Measurements from ENCODE around the gene CRYGN.

CRYGN gene

DNA sequence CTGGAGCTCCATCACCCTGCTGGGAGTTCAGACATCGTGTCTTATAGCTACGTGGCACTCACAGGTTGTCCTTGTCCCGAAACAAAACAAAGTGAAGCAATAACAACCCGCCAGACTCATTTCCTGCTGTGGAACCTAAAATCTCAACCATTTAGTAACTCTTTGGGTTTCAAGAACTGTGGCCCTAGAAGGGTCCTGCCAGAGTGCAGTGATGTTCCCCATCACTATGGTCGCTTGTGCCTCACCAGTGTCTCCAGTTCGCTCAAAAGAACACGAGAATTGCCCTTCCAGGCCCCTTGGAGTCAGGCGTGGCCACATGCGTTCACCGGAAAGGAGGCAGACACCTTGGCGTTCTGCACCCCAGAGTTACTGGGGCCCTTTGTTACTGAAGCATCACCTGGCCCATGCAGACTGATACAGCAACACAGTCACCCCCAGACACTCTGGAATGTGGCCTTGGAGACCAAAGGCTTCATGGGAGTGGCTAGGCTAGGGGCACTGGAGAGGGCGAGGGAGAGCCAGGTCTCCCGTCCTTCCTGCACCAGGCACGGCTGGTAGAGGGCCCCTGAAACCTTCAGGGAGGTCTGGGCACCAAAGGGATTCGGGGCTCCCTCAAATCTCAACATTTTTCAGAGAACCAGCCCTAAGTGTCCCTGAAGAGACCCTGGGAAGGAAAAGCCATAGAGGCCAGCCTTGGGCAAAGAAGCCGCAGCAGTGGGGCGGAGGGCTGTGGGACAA is 908 bp downstream of the CRYGN start:
- DNase-seq (ENCODE audit: low read depth), result no peak

DNA sequence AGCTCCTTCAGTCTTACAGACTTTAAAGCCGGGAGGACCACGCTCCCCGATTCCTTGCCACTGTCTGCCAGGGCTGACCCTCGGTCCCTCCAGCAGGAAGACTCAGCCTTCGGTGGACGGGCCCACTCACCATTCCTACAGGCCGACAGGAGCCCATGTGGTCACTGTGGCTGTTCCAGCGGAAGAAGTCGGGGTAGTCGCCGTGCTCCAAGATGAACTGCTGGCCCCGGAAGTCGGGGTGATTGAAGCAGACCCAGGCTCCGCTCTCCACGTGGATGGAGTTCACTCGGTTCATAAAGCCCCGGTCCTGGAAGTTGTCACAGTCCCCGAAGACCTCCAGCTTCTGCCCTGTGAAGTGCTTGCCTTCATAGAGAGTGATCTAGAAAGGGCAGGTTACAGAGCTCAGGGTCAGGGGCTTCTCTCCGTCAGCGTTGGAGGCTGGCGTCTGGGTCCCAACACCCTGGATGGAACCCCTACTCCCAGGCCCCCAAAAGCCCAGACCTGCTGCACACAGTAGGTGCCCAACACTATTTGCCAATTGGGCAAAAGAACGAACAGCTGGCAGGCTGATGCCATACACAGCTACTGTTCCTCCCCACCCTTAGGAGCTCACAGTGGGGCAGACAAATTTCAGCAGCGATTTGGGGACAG is 1.9 kb downstream of the CRYGN start:
- DNase-seq (ENCODE audit: low read depth), result no peak

DNA sequence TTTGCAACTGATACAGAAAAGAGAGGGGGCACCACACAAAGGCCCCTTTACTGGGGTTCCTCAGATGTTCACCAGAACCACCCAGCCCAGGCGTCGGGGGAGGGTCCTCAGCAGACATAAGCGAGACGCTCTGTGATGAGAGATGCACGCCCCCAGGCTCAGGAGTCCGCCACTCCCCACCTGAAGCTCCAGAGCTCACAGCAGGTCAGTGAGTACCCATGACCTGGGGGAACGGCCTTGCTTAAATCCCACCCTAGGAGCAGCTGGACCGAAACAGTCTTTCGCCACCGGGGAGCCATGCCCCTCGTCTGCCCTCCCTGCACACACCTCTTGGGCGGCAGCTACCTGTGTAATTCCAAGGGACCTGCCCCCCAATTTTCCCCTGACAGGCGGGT is 2.8 kb downstream of the CRYGN start:
- DNase-seq (ENCODE audit: low read depth), result no peak

DNA sequence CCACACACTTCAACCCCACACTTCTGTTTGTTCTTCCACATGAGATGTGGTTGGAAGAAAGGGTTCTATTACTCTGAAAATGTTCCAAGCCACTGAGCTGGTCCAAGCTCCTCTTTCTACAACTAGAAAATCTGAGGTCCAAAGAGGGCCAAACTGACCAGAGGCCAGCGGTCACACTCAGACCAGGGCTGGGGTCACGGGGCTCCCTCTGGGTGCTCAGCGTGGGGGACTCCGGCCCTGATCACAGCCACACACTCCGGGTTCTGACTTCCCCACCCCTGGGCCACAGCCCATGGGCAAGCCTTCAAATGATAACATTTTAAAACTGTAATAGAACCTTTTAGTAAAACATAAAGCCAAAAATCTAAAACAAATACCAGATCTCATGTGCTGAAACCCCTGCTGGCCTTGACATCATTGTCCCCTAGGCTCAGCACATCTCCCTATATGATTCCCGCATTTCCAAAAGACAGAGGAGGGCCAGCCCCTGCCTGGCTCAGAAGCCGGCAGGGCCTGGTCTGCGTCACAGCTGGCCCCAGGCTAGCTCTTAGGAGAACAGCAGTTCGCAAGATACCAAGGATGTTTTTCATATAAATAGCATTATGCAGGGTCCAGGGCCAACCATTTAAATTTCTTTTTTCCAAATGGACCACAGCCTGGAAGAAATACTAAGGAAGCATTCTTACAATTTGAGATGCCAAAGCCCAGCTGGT is 3.3 kb downstream of the CRYGN start:
- no peak for DNase-seq (ENCODE audit: low read depth)

DNA sequence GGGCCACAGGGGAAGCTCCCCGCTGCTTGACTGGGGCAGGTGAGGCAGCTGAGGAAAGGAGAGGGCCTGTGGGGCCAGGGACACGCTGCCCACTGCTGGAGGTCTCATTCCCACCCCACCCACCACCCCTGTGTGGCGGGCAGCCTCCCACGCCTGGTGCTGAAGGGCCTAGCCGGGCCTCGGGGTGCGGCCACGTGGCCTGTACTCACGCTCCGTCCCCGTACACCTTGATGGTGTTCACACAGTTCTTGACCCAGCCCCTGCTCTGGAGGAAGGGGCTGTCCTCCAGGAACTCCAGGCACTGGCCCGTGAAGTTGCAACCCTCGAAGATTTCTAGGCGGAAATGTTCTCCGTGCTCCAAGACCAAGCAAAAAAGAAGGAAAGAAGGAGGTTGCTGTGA is 4.0 kb downstream of the CRYGN start:
- no peak for DNase-seq (ENCODE audit: low read depth)

DNA sequence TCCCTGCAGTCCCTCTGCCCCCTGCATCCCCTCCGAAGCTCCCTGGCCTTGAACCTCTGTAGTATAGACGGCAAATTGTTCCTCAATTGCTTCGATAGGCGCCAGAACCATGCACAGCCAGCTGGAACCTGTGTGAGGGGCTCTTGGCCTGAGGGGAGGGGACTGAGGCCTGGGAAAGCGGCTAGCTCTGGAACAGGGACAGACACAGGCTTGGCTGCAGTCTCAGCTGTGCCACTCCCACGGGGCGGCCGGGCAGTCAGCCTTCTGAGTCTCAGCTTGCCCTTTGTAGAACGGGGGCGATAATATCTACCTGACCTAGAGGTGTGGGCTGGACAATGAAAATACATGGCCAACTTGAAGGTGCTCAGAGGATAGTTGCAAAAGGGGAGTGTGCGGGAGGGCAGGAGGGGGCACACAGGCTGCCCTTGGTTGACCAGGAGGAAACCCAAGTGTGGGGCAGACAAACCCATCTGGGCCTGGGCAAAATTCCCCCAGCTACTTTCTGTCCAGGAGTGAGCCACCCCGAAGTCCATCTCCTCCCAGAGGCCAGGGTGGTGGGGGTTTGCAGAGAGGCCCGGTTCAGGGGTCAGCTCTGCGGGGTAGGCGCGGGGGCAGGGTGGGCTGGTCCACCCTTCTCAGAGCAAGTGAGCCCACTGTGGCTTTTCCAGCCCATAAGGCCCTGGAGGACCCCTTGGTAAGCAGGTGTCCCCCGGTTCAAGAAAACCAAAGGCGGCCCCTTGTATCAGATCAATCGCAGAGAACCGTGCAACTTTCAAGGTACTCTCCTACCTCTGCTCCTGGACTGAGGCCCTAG is 4.6 kb downstream of the CRYGN start:
- DNase-seq (ENCODE audit: low read depth), result no peak

DNA sequence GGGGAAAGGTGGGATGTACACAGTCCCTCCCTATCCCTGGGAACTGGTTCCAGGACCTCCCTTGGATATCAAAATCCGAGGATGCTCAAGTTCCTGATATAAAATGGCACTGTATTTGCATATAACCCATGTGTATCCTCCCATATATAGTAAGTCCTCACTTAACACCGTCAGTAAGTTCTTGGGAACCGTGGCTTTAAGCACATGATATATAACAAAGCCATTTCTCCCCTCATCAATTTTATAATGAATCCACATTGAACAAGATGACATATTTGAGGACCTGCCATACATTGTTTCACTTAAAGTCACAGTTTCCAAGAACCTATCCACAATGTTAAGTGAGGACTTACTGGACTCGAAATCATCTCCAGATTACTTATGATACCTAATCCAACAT is 5.4 kb downstream of the CRYGN start:
- DNase-seq (ENCODE audit: low read depth), result no peak

DNA sequence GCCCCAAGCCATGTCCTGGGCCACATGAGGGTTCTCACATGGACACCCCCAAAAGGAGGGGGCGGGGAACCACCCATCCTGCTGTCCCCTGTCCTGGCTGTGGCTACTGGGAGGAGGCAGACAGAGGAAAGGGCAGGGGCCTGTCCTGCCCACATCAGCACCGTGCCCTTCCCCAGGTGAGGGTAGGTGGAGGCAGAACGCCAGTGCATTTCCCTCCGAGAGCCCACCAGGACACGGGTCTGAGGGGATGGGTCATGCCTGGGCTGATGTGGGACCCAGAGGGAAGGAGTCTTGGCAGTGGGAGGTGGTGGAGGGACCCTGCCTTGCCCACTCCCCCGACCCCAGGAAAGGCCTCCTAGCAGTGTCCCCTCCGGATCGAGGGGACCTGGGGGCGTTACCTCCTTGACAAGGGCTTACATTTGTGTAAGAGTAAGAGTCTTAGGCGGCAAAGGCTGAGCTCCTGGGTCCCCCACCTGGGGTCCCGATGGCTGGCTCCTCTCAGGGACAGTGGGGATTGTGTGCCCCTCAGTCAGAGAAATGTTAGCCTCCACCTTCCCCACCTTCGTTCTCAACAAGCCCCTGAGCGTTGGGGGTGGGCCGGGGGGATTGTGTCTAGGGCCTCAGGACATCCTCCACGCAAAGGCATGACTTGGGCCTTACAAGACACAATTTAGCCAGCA is 6.1 kb downstream of the CRYGN start:
- DNase-seq (ENCODE audit: low read depth), result no peak

DNA sequence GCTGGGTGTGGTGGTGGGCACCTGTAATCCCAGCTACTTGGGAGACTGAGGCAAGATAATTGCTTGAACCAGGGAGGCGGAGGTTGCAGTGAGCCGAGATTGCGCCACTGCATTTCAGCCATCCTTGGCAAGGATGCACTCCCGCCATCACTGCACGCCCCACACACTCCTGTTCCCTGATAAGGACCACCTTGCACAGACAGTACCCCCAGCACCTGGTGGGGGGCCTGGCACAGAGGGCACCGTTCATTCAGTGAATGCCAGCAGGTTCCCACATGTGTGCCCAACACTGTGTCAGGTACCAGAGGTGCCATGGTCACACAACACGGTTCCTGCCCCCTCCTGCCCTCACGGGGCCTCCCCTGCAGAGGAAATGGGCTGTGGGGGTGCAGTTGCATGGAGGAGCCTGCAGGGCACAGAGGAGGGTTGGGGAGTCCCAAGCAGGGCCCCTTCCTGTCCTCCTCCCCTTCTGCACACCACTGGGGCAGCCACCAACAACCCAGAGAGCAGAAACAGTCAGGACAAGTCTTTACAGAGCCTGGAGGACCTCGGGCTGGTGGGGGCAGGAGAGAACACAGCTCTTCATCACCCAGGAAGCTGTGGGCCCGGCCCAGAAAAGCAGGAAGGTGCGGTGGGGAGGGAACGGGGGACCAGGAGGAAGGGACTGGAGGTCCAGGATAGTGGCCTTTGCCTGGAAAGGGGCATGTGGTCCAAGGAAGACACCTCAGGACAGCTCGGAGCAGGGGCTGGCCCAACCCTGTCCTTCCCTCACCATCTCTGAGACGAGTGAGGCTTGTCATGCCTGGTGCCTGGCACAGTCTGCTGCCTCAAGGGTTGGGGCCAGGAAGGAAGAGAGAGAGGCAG is 7.1 kb downstream of the CRYGN start:
- no peak for DNase-seq (ENCODE audit: low read depth)

DNA sequence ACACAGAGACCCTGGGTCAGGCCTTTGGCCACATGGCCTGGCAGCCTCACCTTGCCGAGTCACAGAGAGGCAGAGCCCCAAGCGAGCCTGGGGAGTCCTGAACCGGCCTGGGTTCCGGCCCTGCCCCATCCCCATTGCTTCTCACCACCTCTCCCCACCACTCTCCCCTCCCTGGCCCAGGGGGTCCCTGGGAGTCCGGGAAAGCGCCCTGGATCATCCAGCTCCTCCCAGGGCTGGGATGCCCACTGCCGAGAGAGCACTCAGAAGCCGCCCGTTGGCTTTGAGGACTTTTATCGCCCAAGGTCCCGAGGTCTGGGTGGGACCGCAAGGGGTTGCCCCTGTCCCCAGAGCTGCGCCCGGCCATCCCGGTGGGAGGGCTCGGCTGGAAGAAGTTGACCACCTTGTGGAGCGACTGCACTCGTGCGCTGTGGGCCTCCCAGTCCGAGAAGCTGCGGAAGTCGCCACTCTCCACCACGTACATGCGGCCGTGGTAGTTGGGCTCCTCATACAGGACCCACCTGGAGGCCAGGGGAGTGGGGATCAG is 8.1 kb downstream of the CRYGN start:
- DNase-seq (ENCODE audit: low read depth), result no peak

DNA sequence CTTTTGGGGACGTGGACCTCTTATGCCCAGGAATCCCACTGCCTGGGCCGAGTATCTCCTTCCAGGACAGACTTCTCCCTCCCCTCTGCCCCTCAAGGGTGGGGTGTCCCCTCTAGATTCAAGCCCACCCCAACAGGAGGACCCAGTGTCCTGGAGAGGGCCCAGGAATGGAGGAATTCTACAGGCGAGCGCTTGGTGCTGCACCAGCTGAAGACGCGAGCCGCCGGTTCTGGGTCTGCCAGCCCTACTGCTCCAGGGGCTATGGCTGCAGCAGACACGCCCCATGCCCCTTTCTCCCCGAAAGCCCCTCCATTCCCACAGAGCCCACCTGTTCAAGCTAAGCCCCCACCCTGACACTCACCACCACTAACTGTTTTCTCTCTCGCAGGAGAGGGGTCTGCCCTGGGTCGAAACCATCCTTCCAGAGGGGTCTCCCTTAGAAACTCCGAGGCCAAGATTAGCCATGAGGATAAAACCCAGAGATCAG is 8.6 kb downstream of the CRYGN start:
- no peak for DNase-seq (ENCODE audit: low read depth)

DNA sequence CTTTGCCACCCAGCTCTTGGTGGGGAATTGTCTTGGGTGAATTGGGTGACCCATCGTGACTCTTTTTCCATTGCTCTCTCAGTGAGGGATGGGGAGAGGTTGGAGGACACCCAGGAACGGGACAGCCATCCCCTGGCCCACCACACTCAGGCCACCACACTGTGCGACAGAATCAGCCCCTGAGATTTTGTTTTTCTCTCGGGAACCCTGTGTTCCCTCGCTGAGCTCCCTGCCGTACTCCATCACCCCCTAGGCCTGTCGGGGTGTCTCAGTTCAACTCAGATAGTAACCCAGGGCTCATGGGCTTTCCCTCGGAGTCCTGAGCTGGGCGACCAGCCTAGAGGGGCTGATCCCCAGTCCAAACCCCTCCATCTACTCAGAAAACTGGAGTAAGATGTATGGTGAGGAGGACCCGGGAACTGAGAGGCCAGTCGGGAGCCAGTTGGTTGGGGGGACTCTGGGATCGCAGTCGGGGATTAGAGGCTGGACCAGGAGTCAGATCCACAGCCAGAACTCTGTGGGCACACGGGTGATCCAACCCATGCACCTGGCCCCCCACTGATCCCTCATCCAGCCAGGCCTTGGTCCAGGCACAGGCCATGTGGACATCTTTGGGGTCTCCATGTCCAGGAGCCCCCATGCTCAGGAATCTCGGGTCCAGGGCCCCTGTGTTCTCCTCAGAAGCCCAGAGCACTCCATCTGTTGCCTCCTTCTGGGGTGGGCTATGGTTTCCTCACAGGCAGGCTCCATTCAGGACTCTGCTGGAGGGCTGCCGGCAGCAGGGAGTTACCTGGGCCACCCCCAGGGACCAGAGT is 9.3 kb downstream of the CRYGN start:
- no peak for DNase-seq (ENCODE audit: low read depth)

DNA sequence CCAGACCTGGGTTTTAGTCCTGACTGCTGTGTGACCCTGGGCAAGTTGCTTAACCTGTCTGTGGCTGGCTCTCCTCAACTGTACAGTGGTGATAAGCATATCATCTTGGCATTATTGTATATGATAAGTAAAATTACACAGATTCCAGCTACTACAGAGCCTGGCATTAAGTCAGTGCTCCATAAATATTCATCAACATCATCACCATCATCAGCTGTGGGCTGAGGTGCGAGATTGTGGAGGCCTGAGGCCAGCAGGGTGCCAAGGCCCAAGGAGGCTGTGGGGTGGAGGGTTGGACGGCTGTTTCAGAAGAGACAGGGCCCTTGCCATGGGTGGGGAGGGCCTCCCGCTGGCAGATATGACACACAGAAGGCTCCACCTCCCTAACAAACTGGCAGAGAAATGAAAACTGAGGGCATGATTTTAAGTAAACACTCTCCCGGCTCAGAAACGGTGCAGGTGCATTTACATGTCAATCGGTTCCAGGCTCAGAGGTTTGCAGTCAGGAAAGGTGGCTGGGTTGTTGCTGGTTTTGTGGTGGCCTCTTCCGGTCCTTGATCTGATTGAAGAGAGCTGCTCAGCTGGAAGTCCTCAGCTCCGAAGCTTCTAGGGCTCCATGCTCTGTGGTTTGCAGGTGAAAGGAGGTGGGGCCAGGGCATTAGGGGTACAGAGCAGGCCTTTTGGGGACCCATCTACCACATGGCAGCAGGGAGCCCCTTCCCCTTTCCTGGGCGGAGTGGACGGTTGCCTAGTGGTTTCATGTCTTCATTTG is 10.2 kb downstream of the CRYGN start:
- no peak for DNase-seq (ENCODE audit: low read depth)

DNA sequence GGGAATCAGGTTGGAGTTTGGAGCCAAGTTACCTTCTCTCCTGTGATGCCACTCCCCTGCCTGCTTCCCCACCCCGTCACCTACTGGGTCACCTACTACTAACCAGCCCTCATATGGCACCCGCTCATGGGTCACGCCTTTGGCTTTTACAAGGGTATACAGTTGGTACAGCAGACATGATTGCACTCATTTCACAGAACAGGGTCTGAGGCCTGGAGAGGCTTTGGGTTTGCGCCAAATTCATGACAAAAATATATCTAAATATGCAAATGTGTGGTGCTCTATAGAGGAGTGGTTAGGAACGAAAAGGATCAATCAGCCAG is 10.7 kb downstream of the CRYGN start:
- DNase-seq (ENCODE audit: low read depth), result no peak

DNA sequence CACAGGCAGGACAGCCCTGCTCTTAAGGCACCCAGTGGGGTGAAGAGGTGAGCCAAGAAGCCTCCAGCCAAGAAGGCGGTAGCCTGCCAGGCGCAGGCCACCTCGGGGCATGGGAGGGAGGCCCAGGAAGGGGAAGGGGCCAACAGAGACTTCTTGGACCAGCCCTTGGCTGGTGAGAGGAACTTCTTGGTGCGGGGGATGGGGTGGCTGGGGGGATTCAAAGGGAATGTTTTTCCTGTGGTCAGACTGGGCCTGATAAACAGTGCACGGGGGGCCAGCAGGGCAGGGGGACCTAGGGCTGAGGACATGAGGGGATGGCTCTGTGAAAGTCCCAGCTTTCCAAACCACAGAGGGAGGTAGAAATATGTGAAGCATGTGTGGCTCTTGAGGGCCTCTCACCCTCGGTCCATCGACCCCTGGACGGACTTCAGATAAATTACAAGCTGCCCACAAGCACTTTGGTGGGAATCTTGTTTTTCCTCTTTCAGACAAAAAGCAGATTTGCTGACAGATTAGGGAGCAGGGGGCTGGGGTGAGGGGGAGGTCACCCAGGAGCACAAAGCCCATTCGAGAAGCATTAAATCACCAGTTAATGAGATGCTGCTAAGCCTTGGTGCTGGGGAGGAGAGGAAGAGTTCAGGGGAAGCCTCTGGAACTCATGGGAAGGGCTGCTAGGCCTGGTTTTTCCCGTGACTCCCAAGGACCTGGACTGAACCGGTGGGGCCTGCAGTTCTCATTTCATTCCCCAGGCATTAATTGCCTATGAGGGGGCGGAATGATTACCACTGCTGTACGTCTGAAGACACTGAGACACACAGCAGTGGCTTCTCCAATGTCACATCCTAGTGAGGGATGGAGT is 11.3 kb downstream of the CRYGN start:
- no peak for DNase-seq (ENCODE audit: low read depth)

DNA sequence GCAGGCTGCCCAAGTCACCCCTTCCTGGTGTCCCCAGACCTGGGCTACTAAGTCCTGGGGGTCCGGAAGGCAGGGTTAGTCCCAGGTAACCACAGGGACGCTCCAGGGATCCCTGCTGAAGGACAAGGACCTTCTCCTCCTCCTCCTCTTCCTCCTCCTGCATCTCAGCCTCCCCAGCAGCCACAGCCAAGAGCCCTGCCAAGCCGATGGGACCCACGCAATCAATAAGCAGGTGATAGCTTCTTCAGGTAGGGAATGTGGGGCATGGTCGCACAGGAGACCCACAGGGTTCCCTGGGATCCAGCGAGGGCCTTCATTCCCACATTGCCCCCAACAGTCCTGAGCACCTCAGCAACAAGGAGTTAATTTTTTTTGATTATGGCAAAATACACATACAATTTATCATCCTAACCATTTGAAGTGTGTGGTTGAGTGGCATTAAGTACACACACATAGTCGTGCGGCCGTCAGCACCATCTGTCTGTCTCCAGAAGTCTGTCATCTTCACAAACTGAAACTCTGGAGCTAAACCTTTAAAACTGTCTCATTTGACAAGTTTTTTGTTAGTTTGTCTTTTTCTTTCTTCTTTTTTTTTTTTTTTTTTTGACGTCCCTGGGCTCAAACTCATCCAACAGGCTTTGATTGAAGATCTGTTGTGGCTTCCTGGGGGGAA is 12.1 kb downstream of the CRYGN start:
- no peak for DNase-seq (ENCODE audit: low read depth)

DNA sequence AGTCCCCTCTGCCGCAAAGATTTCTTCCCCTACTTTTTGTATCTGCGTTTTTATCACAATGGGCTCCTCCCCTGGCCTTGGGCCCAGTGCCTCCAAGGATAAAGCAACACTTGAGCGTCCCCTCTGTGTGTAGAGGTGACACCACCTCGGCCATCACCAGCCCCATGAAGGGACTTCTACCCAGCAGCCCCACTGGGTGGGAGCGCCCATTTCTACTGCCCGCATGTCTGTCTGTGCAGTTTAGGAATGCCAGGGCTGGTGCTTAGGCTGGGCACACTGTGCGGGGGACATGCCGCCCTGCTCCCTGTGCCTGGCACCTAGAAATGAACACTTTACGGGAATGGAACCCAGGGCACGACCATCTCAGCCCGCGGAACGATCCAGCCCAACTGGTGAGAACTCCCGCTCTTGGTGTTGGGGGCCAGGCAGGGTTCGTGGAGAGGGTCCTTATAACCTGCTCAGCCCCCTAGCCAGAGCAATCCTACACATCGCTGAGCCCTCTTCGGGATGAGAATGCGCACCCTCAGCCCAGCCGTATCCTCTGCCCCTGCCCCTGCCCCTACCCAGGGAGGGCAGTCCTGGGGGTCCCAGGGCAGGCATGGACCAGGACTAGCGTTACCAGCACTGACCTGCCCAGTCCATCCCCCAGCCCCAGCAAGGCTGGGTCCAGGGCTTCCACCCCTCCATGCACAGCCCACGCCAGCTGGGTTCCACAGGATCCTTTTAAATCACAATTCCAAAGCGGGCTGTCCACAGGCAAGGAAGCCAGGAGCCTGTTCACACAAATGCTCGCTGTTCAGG is 12.8 kb downstream of the CRYGN start:
- no peak for DNase-seq (ENCODE audit: low read depth)
